Fibroblast of lung (primary cell): ENCODE data around the gene TSHZ1. TPM values are rescaled to one million over a fixed set of nuclear protein-coding genes. Genes with fewer than 3 reads are reported as not detected.

Source experiments
- DNase-seq, 2 donors: peaks; one replicate each; pipeline versions ENCODE4 v3.0.0 to v3.0.0-alpha.2; 2010; ENCODE audit warnings: low read depth in 2 of 2
- H2AFZ ChIP-seq: 2 replicates; pipeline ENCODE4 v1.5.1; 2012; ENCODE audit warnings: low read length, control low read depth, inconsistent platforms
- H3K27ac ChIP-seq: 2 replicates; pipeline ENCODE4 v1.5.1; 2011; ENCODE audit warnings: low read length, control low read depth; ENCODE audit not compliant: insufficient read depth
- H3K27me3 ChIP-seq: 2 replicates; pipeline ENCODE4 v1.5.1; 2011; ENCODE audit warnings: mild to moderate bottlenecking, low read length; ENCODE audit not compliant: control insufficient read depth, insufficient read depth
- H3K36me3 ChIP-seq: 2 replicates; pipeline ENCODE4 v1.5.1; 2011; ENCODE audit warnings: low read length; ENCODE audit not compliant: control insufficient read depth, insufficient read depth
- H3K4me1 ChIP-seq: 2 replicates; pipeline ENCODE4 v1.5.1; 2011; ENCODE audit warnings: low read length; ENCODE audit not compliant: control insufficient read depth, insufficient read depth; ENCODE audit errors: extremely low read depth
- H3K4me2 ChIP-seq: 2 replicates; pipeline ENCODE4 v1.5.1; 2011; ENCODE audit warnings: low read length, control low read depth; ENCODE audit not compliant: insufficient read depth; ENCODE audit errors: extremely low read depth
- H3K4me3 ChIP-seq, 4 experiments: fragments of 200-600 bp in 1 of 4; sonication (generic) in 1 of 4; replicated peaks in 1 of 4; 2 replicates each; pipeline ENCODE4 v1.5.1; 2011 to 2016; ENCODE audit warnings: low read length in 4 of 4, low read depth in 3 of 4, mild to moderate bottlenecking in 3 of 4, control low read depth in 2 of 4, inconsistent platforms in 1 of 4, mixed read lengths in 1 of 4; ENCODE audit not compliant: insufficient read depth in 1 of 4; ENCODE audit errors: control extremely low read depth in 1 of 4
- H3K79me2 ChIP-seq: 2 replicates; pipeline ENCODE4 v1.5.1; 2012; ENCODE audit warnings: mild to moderate bottlenecking, low read length, inconsistent platforms; ENCODE audit not compliant: control insufficient read depth, insufficient read depth
- H3K9ac ChIP-seq: 2 replicates; pipeline ENCODE4 v1.5.1; 2011; ENCODE audit warnings: mild to moderate bottlenecking, low read length, control low read depth; ENCODE audit not compliant: insufficient read depth
- H3K9me3 ChIP-seq: 2 replicates; pipeline ENCODE4 v1.5.1; 2012; ENCODE audit warnings: low read depth, low read length; ENCODE audit not compliant: control insufficient read depth, insufficient read depth
- H4K20me1 ChIP-seq: 2 replicates; pipeline ENCODE4 v1.5.1; 2011; ENCODE audit warnings: low read length; ENCODE audit not compliant: control insufficient read depth, insufficient read depth; ENCODE audit errors: extremely low read depth
- CTCF ChIP-seq, 2 donors: IDR thresholded peaks in 1 of 2; conservative IDR thresholded peaks in 1 of 2; 1 replicate in 1 of 2; 2 replicates in 1 of 2; pipeline ENCODE4 v1.5.1; 2011 to 2012; ENCODE audit warnings: low read length in 2 of 2, control low read depth in 1 of 2, inconsistent platforms in 1 of 2, low read depth in 1 of 2, mild to moderate bottlenecking in 1 of 2
- EZH2 ChIP-seq: IDR thresholded peaks from 2 replicates; pipeline ENCODE4 v1.5.1; 2012; ENCODE audit warnings: low read length, control low read depth, mild to moderate bottlenecking; ENCODE audit errors: missing control alignments
- polyA plus RNA-seq, 2 donors: library from polyadenylated mRNA; depleted of rRNA in 1 of 2; stranded (reverse) in 1 of 2; unstranded in 1 of 2; fragments of >200 nt; gene quantifications; 2 replicates each; pipeline ENCODE4 v1.2.1, GENCODE V29; 2011 to 2012; ENCODE audit warnings: missing spikeins in 1 of 2
- total RNA-seq: library from RNA; depleted of rRNA; stranded (reverse); fragments of >200 nt; gene quantifications from 2 replicates; pipeline ENCODE4 v1.2.1, GENCODE V29; 2014

Gene TSHZ1
- total and polyA plus RNA-seq, 2 donors (not counting 1 experiment from before 2014, with no cell fraction given): 4.3 TPM

GRCh38 chr18:75246721-75247610, 36.4 kb downstream of the TSHZ1 start:
- peak; percentile 35 to 84 for DNase-seq
- H3K36me3 ChIP-seq: no peaks in the 10 kb centered on the region
- no peaks in the 10 kb centered on the region for H3K9me3 ChIP-seq
- H3K4me2 ChIP-seq: peak overlapping the region; percentile 81
- H3K4me1 ChIP-seq: peaks cover 4% of the 10 kb centered on the region
- H3K9ac ChIP-seq: peak overlapping the region; percentile 17
- H3K27ac ChIP-seq: peak overlapping the region; percentile 70
- H3K27me3 ChIP-seq: no peaks in the 10 kb centered on the region
- no peaks in the 10 kb centered on the region for H4K20me1 ChIP-seq
- peaks cover 11% of the 10 kb centered on the region for H3K79me2 ChIP-seq
- peak overlapping the region; percentile 52 for H2AFZ ChIP-seq
- H3K4me3 ChIP-seq: peak overlapping the region; percentile 44 to 76 (median 54)
- no peak for TF ChIP-seq EZH2
- TF ChIP-seq CTCF (conservative IDR thresholded peaks at IDR 0.05 in 1 of 2, IDR thresholded peaks at IDR 0.05 in 1 of 2; ENCODE audit: low read depth in 1 of 2, low read length in 2 of 2): no peak

GRCh38 chr18:75247611-75248421, 37.2 kb downstream of the TSHZ1 start:
- H3K36me3 ChIP-seq: no peaks in the 10 kb centered on the region
- DNase-seq: peak; percentile 60 to 83
- no peaks in the 10 kb centered on the region for H3K9me3 ChIP-seq
- peak overlapping the region; percentile 32 for H3K9ac ChIP-seq
- H3K4me1 ChIP-seq: peaks cover 7% of the 10 kb centered on the region
- peak overlapping the region; percentile 70 for H3K27ac ChIP-seq
- H3K79me2 ChIP-seq: peaks cover 11% of the 10 kb centered on the region
- H3K4me3 ChIP-seq: peak overlapping the region; percentile 44 to 76 (median 54)
- no peaks in the 10 kb centered on the region for H4K20me1 ChIP-seq
- H2AFZ ChIP-seq: peak overlapping the region; percentile 52
- no peak for TF ChIP-seq CTCF (conservative IDR thresholded peaks at IDR 0.05 in 1 of 2, IDR thresholded peaks at IDR 0.05 in 1 of 2; ENCODE audit: low read depth in 1 of 2, low read length in 2 of 2)
- no peak for TF ChIP-seq EZH2
- H3K4me2 ChIP-seq: peak overlapping the region; percentile 81
- no peaks in the 10 kb centered on the region for H3K27me3 ChIP-seq
